Measurements from ENCODE around the gene PLEKHG5. TPM values are rescaled to one million over a fixed set of nuclear protein-coding genes. Genes with fewer than 3 reads are reported as not detected.
"Not testable (repeated sequence)": the region's sequence is repeated elsewhere in the genome, so short reads cannot be mapped to it uniquely, and the experiment has no call there.

The PLEKHG5 gene
- total RNA-seq, 1 experiment from 2014 or later, result 42.8 TPM

GRCh38 chr1:6455752-6456520 is 35.5 kb downstream of the PLEKHG5 start:
- H4K20me1 ChIP-seq (ENCODE audit: low read length); DNase-seq; H2AFZ ChIP-seq (ENCODE audit: low read length); intact Hi-C loops (cut with micrococcal nuclease); H3K9me2 ChIP-seq (replicated peaks; ENCODE audit: low read length); H3K27ac ChIP-seq (ENCODE audit: low read length); H3K79me2 ChIP-seq (ENCODE audit: low read length); H3K4me3 ChIP-seq (ENCODE audit: low read length); BruUV-seq (replicated peaks); POLR2A ChIA-PET (ENCODE audit: unreplicated experiment); CTCF ChIA-PET; H3K9me3 ChIP-seq (ENCODE audit: low read length); H3K36me3 ChIP-seq (ENCODE audit: low read depth, low read length); H3K4me1 ChIP-seq (ENCODE audit: insufficient read depth, low read length); H3F3A ChIP-seq (ENCODE audit: low read length, unreplicated experiment); H3K9ac ChIP-seq (ENCODE audit: low read length); H3K4me2 ChIP-seq (ENCODE audit: low read length): not testable (repeated sequence)
- H3K27me3 ChIP-seq (ENCODE audit: low read length), result peaks cover 15% of the 10 kb centered on the region
- TF ChIP-seq CTCF (conservative IDR thresholded peaks at IDR 0.05; ENCODE audit: low read depth, low read length), result 0 out of 2 replicates have a peak, but pooled peaks have one; percentile 16
- 0 out of 2 replicates have a peak, but pooled peaks have one; percentile 7 for ATAC-seq

GRCh38 chr1:6454856-6455751 is 36.4 kb downstream of the PLEKHG5 start:
- H3K4me2 ChIP-seq (ENCODE audit: low read length), result no peak overlapping the region
- no peak overlapping the region for H3K4me3 ChIP-seq (ENCODE audit: low read length)
- H2AFZ ChIP-seq (ENCODE audit: low read length), result no peak overlapping the region
- DNase-seq, result no peak
- BruUV-seq (replicated peaks), result no TSS peak
- TF ChIP-seq CTCF (conservative IDR thresholded peaks at IDR 0.05; ENCODE audit: low read depth, low read length), result no peak
- no peak for TF ChIP-seq EZH2phosphoT487 (IDR thresholded peaks at IDR 0.05; ENCODE audit: borderline replicate concordance, low read length)
- no peak for TF ChIP-seq EZH2 (IDR thresholded peaks at IDR 0.05; ENCODE audit: low read length, unreplicated experiment)
- no peak overlapping the region for H3K27ac ChIP-seq (ENCODE audit: low read length)
- intact Hi-C loops (cut with micrococcal nuclease), result no loop called here
- H3K9me2 ChIP-seq (replicated peaks; ENCODE audit: low read length), result no peaks in the 10 kb centered on the region
- ATAC-seq, result peak; percentile 25
- no peak overlapping the region for H3K9ac ChIP-seq (ENCODE audit: low read length)
- no peaks in the 10 kb centered on the region for H3K36me3 ChIP-seq (ENCODE audit: low read depth, low read length)
- H3F3A ChIP-seq (ENCODE audit: low read length, unreplicated experiment), result no peaks in the 10 kb centered on the region
- ChIA-PET POLR2A (ENCODE audit: unreplicated experiment) (interaction anchor here (1.3 kb wide), 1 partner anchor 249 kb away, joined by 3 read pairs; no protein-coding TSS in a partner anchor), CTCF (no interaction called here)
- no peaks in the 10 kb centered on the region for H3K79me2 ChIP-seq (ENCODE audit: low read length)
- no peaks in the 10 kb centered on the region for H4K20me1 ChIP-seq (ENCODE audit: low read length)
- no peaks in the 10 kb centered on the region for H3K9me3 ChIP-seq (ENCODE audit: low read length)
- H3K4me1 ChIP-seq (ENCODE audit: insufficient read depth, low read length), result no peaks in the 10 kb centered on the region
- peaks cover 15% of the 10 kb centered on the region for H3K27me3 ChIP-seq (ENCODE audit: low read length)

Measured in PC-3 (cell line).